H1 (cell line): ENCODE results near the gene EFCAB8. TPM values are rescaled to one million over a fixed set of nuclear protein-coding genes. Genes with fewer than 3 reads are reported as not detected.

Experiments used
- CTCF ChIA-PET: fragments of 300-600 bp; sonication (Branson Sonifier 250); formaldehyde crosslinking; loops from one replicate; lab custom pipeline; 2021; ENCODE audit not compliant: partially characterized antibody; lab: Charles Lee
- POLR2A ChIA-PET: fragments of 300-600 bp; sonication (Branson Sonifier 250); formaldehyde crosslinking; loops from one replicate; lab custom pipeline; 2021; ENCODE audit warnings: inconsistent platforms; ENCODE audit not compliant: partially characterized antibody; lab: Charles Lee
- DNase-seq, 2 experiments: peaks; one replicate each; pipeline versions ENCODE4 v3.0.0 to v3.0.0-alpha.2; 2010 to 2022; ENCODE audit warnings: low spot score in 2 of 2, low read depth in 1 of 2, mixed read lengths in 1 of 2
- FAIRE-seq: peaks from 2 replicates; lab custom pipeline; 2011; peaks lifted over from hg19 to GRCh38; lab: Jason Lieb, UNC
- H2AFZ ChIP-seq: 2 replicates; pipeline ENCODE4 v1.8.1; 2012; ENCODE audit warnings: low read length, inconsistent platforms
- H2AK5ac ChIP-seq: 2 replicates; pipeline ENCODE4 v1.6.1; 2013; ENCODE audit warnings: low read depth, low read length
- H2BK120ac ChIP-seq: replicated peaks from 2 replicates; pipeline ENCODE3; 2013; ENCODE audit warnings: low read depth, low read length, inconsistent platforms
- H2BK12ac ChIP-seq: 2 replicates; pipeline ENCODE4 v1.6.1; 2013; ENCODE audit warnings: low read depth, low read length
- H2BK15ac ChIP-seq: 2 replicates; pipeline ENCODE4 v1.6.1; 2013; ENCODE audit warnings: low read length
- H2BK20ac ChIP-seq: 2 replicates; pipeline ENCODE4 v1.6.1; 2013; ENCODE audit warnings: low read length
- H2BK5ac ChIP-seq: 2 replicates; pipeline ENCODE4 v1.6.1; 2013; ENCODE audit warnings: low read depth, low read length
- H3K14ac ChIP-seq: 2 replicates; pipeline ENCODE4 v1.6.1; 2013; ENCODE audit warnings: inconsistent platforms; ENCODE audit not compliant: insufficient read length
- H3K18ac ChIP-seq: 2 replicates; pipeline ENCODE4 v1.6.1; 2013; ENCODE audit warnings: low read length; ENCODE audit errors: extremely low read depth
- H3K23ac ChIP-seq: 2 replicates; pipeline ENCODE4 v1.6.1; 2013; ENCODE audit warnings: inconsistent platforms; ENCODE audit not compliant: insufficient read length
- H3K23me2 ChIP-seq: 2 replicates; pipeline ENCODE4 v1.6.1; 2013; ENCODE audit warnings: low read depth, low read length
- H3K27ac ChIP-seq: 2 replicates; pipeline ENCODE4 v1.6.1; 2011; ENCODE audit warnings: low read depth, low read length, inconsistent platforms
- H3K27me3 ChIP-seq, 4 experiments: replicated peaks in 1 of 4; 1 replicate in 1 of 4; 2 replicates in 3 of 4; pipeline versions ENCODE4 v1.6.1 to v1.8.1; 2011 to 2013; ENCODE audit warnings: low read length in 3 of 4, mild to moderate bottlenecking in 3 of 4, inconsistent platforms in 2 of 4, mixed read lengths in 2 of 4, moderate library complexity in 1 of 4; ENCODE audit not compliant: control insufficient read depth in 3 of 4, insufficient read depth in 3 of 4; ENCODE audit errors: extremely low read depth in 1 of 4
- H3K36me3 ChIP-seq, 4 experiments: 2 replicates each; pipeline versions ENCODE4 v1.6.1 to v1.8.1; 2011 to 2013; ENCODE audit warnings: mild to moderate bottlenecking in 4 of 4, low read length in 3 of 4, moderate library complexity in 2 of 4, control low read depth in 1 of 4, inconsistent platforms in 1 of 4; ENCODE audit not compliant: insufficient read depth in 4 of 4, control insufficient read depth in 2 of 4
- H3K4ac ChIP-seq: replicated peaks from 2 replicates; pipeline ENCODE3; 2013; ENCODE audit warnings: low read length, low read depth, mixed read lengths, inconsistent platforms; ENCODE audit not compliant: insufficient read length
- H3K4me1 ChIP-seq, 4 experiments: replicated peaks in 1 of 4; 1 replicate in 1 of 4; 2 replicates in 3 of 4; pipeline versions ENCODE4 v1.6.1 to v1.8.1; 2011 to 2013; ENCODE audit warnings: low read length in 3 of 4, inconsistent platforms in 2 of 4, mixed read lengths in 1 of 4; ENCODE audit not compliant: insufficient read depth in 4 of 4, control insufficient read depth in 3 of 4
- H3K4me2 ChIP-seq, 2 experiments: 2 replicates each; pipeline versions ENCODE4 v1.6.1 to v1.8.1; 2011 to 2013; ENCODE audit warnings: low read depth in 2 of 2, low read length in 2 of 2, control low read depth in 1 of 2, inconsistent platforms in 1 of 2, mild to moderate bottlenecking in 1 of 2; ENCODE audit not compliant: insufficient read depth in 1 of 2
- H3K4me3 ChIP-seq, 4 experiments: fragments of 200-600, 300-600 bp in 1 of 4; sonication (generic), shearing (Covaris generic), sonication (Bioruptor Twin) in 1 of 4; 2 replicates each; pipeline versions ENCODE4 v1.5.1 to v1.8.1; 2011 to 2016; ENCODE audit warnings: low read length in 4 of 4, low read depth in 3 of 4, control low read depth in 2 of 4, inconsistent platforms in 2 of 4, mild to moderate bottlenecking in 2 of 4, mixed read lengths in 1 of 4, moderate library complexity in 1 of 4; ENCODE audit not compliant: insufficient read depth in 2 of 4; ENCODE audit errors: extremely low read depth in 1 of 4
- H3K56ac ChIP-seq: replicated peaks from 2 replicates; pipeline ENCODE3; 2013; ENCODE audit warnings: low read depth, mild to moderate bottlenecking, mixed read lengths, low read length, inconsistent platforms; ENCODE audit not compliant: insufficient read length
- H3K79me1 ChIP-seq: 2 replicates; pipeline ENCODE4 v1.6.1; 2013; ENCODE audit warnings: low read depth, low read length, control low read depth
- H3K79me2 ChIP-seq, 2 experiments: 2 replicates each; pipeline versions ENCODE4 v1.6.1 to v1.8.1; 2012 to 2013; ENCODE audit warnings: low read length in 2 of 2, mild to moderate bottlenecking in 2 of 2, inconsistent platforms in 1 of 2; ENCODE audit not compliant: insufficient read depth in 2 of 2, control insufficient read depth in 1 of 2
- H3K9ac ChIP-seq, 4 experiments: replicated peaks in 1 of 4; 1 replicate in 1 of 4; 2 replicates in 3 of 4; pipeline versions ENCODE4 v1.6.1 to v1.8.1; 2011 to 2013; ENCODE audit warnings: low read depth in 3 of 4, low read length in 3 of 4, control low read depth in 2 of 4, mild to moderate bottlenecking in 2 of 4, moderate library complexity in 2 of 4, inconsistent platforms in 1 of 4; ENCODE audit errors: extremely low read depth in 1 of 4
- H3K9me3 ChIP-seq, 2 experiments: 2 replicates each; pipeline versions ENCODE4 v1.6.1 to v1.8.1; 2012 to 2013; ENCODE audit warnings: mild to moderate bottlenecking in 2 of 2, moderate library complexity in 2 of 2, control low read depth in 1 of 2, inconsistent platforms in 1 of 2, low read depth in 1 of 2, low read length in 1 of 2, mixed read lengths in 1 of 2; ENCODE audit not compliant: insufficient read depth in 2 of 2
- H4K20me1 ChIP-seq, 2 experiments: replicated peaks in 1 of 2; 2 replicates each; pipeline versions ENCODE3 to v1.8.1; 2011 to 2013; ENCODE audit warnings: inconsistent platforms in 2 of 2, low read length in 2 of 2, mild to moderate bottlenecking in 1 of 2; ENCODE audit not compliant: insufficient read depth in 2 of 2, control insufficient read depth in 1 of 2
- H4K5ac ChIP-seq: 2 replicates; pipeline ENCODE4 v1.6.1; 2013; ENCODE audit warnings: low read length, low read depth, mixed read lengths, inconsistent platforms; ENCODE audit not compliant: insufficient read length
- H4K8ac ChIP-seq: 2 replicates; pipeline ENCODE4 v1.8.0; 2013; ENCODE audit warnings: mild to moderate bottlenecking, moderate library complexity, low read length, inconsistent platforms; ENCODE audit not compliant: insufficient read depth; ENCODE audit errors: extremely low read depth
- H4K91ac ChIP-seq: replicated peaks from 2 replicates; pipeline ENCODE3; 2013; ENCODE audit warnings: low read length, mixed read lengths, inconsistent platforms; ENCODE audit not compliant: insufficient read length
- CBX8 ChIP-seq: fragments of 300-800, 300-1000 bp; sonication (generic); IDR thresholded peaks from 2 replicates; pipeline ENCODE4 v1.7.1; 2016; ENCODE audit warnings: low read depth, low read length, borderline replicate concordance
- CEBPB ChIP-seq: IDR thresholded peaks from 2 replicates; pipeline ENCODE4 v1.6.1; 2012; ENCODE audit warnings: low read depth, low read length
- CHD2 ChIP-seq: IDR thresholded peaks from 2 replicates; pipeline ENCODE4 v1.6.1; 2012; ENCODE audit warnings: low read length, improper control_type of control experiment
- EZH2 ChIP-seq: fragments of 200-600 bp; sonication (generic); IDR thresholded peaks from 2 replicates; pipeline ENCODE4 v1.7.1; 2012; ENCODE audit warnings: low read depth, mild to moderate bottlenecking, moderate library complexity, low read length, inconsistent platforms; ENCODE audit not compliant: severe bottlenecking
- GABPA ChIP-seq: IDR thresholded peaks from 2 replicates; pipeline ENCODE4 v1.6.1; 2011; ENCODE audit warnings: mild to moderate bottlenecking, low read length, moderate library complexity, borderline replicate concordance; ENCODE audit not compliant: insufficient read depth
- MAFK ChIP-seq: IDR thresholded peaks from 2 replicates; pipeline ENCODE4 v1.6.1; 2012; ENCODE audit warnings: low read depth, mild to moderate bottlenecking, improper control_type of control experiment, low read length
- MAX ChIP-seq: IDR thresholded peaks from 2 replicates; pipeline ENCODE4 v1.6.1; 2012; ENCODE audit warnings: inconsistent platforms
- PHF8 ChIP-seq: fragments of 200-600 bp; sonication (generic); conservative IDR thresholded peaks from 2 replicates; pipeline ENCODE4 v1.7.1; 2012; ENCODE audit warnings: low read depth, mild to moderate bottlenecking, inconsistent platforms, low read length, moderate library complexity
- POLR2A ChIP-seq, 2 experiments: IDR thresholded peaks; 1 replicate in 1 of 2; 2 replicates in 1 of 2; pipeline ENCODE4 v1.6.1; 2011; ENCODE audit warnings: low read depth in 2 of 2, low read length in 2 of 2, mild to moderate bottlenecking in 2 of 2; ENCODE audit errors: control extremely low read depth in 1 of 2
- RAD21 ChIP-seq, 2 experiments: IDR thresholded peaks in 1 of 2; conservative IDR thresholded peaks in 1 of 2; 2 replicates each; pipeline ENCODE4 v1.6.1; 2011; ENCODE audit warnings: low read depth in 2 of 2, low read length in 2 of 2, improper control_type of control experiment in 1 of 2, inconsistent platforms in 1 of 2, mild to moderate bottlenecking in 1 of 2, moderate library complexity in 1 of 2
- TAF1 ChIP-seq: IDR thresholded peaks from 2 replicates; pipeline ENCODE4 v1.6.1; 2011; ENCODE audit warnings: mild to moderate bottlenecking, low read depth, low read length
- WGBS, 2 experiments: shearing (Covaris generic) in 1 of 2; methylation state at CpG; one replicate each; pipeline versions ENCODE4 v1.1.6 to v1.1.7; 2013 to 2015; ENCODE audit warnings: low lambda C conversion rate in 2 of 2, mixed read lengths in 2 of 2, inconsistent platforms in 1 of 2, low coverage in 1 of 2, missing lambda C conversion rate in 1 of 2; ENCODE audit not compliant: insufficient replicate concordance in 2 of 2, insufficient coverage in 1 of 2, insufficient read length in 1 of 2; ENCODE audit errors: extremely low coverage in 1 of 2, missing lambda C conversion rate in 1 of 2; 5-methylcytosine and 5-hydroxymethylcytosine counted together
- polyA plus RNA-seq, 7 experiments: library from polyadenylated mRNA; depleted of rRNA in 3 of 7; stranded (reverse) in 5 of 7; unstranded in 2 of 7; fragments of >200 nt in 5 of 7; fragments of 200-250 nt in 2 of 7; gene quantifications; 1 replicate in 5 of 7; 2 replicates in 1 of 7; 4 replicates in 1 of 7; pipeline versions ENCODE4 v1.2.1 to v1.2.3, GENCODE V29; 2011 to 2013; ENCODE audit warnings: missing spikeins in 2 of 7, mixed read lengths in 2 of 7
- total RNA-seq: library from RNA; stranded (reverse); fragmentation: NEBNext Ultra II Directional; extraction: Animal tissue kit (Norgen Biotek cat#: 25700); gene quantifications from 2 replicates; pipeline ENCODE4 v1.2.1, GENCODE V29; 2021

EFCAB8 gene
- total and polyA plus RNA-seq, 2 of the 8 experiments (the other 6 are each of a cell fraction or from before 2014, with no cell fraction given) = 0.06 to 0.20 TPM

DNA sequence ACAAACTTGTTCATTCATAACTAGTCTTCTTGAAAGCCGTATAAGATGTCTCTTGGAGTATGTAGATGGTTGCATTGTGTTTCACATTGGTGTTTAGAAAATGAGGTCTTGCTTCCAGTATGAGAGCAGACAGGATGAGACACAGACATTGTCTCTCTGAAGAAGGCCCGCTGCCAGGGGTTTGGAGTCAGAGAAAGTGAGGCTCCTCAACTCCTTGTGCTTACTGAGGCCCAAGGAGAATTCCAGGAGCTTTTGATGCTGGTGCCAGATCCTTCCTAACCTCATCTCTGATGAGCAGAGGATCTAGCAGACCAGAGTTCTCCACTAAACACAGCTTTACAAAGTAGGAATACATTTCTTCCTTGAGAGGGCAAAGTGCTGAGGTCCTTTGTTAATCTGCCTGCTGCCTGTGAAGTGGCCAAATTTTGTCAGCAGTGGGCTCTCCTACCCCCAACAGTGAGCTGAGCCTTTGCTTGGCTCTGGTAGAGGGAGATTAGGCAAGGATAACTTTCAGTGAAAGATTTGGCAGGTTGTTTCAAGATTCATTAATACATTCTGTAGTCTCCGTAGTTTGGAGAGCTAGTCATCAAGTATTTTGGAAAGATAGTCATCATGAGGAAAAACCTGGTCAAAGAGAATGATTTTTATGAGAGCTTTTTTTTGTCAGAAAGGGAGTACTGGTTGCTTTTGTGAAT, 29.3 kb upstream of the EFCAB8 start:
- no peak for DNase-seq

More for the DNA sequence above, 29.3 kb upstream of the EFCAB8 start:
- Histone ChIP-seq H4K91ac (no peak overlapping the region), H3K4me3 (no peak overlapping the region), H3K18ac (no peak overlapping the region), H2BK120ac (no peak overlapping the region), H3K4me1 (no peaks in the 10 kb centered on the region), H3K27ac (no peak overlapping the region), H3K9me3 (peaks cover 0 to 2% of the 10 kb centered on the region in 2 experiments; a peak in 1 of 4 replicates), H3K27me3 (no peaks in the 10 kb centered on the region), H3K79me1 (peaks cover 9% of the 10 kb centered on the region; the same call in 1 of the 2 replicates), H4K5ac (no peak overlapping the region), H4K20me1 (peaks cover 2 to 14% of the 10 kb centered on the region in 2 experiments), H2BK12ac (no peak overlapping the region), H3K36me3 (peaks cover 5 to 54% (median 29%) of the 10 kb centered on the region in 4 experiments; a peak in 7 of 8 replicates), H4K8ac (no peak overlapping the region), H3K79me2 (peaks cover 7 to 74% of the 10 kb centered on the region in 2 experiments), H3K4me2 (no peak overlapping the region), H3K9ac (no peak overlapping the region), H2BK20ac (no peak overlapping the region), H2BK5ac (no peak overlapping the region), H2AK5ac (no peak overlapping the region), H3K23ac (no peak overlapping the region), H3K4ac (no peak overlapping the region), H2BK15ac (no peak overlapping the region), H3K56ac (no peak overlapping the region), H3K23me2 (no peaks in the 10 kb centered on the region), H3K14ac (no peak overlapping the region), H2AFZ (no peak overlapping the region)
- TF ChIP-seq MAX = no peak
- TF ChIP-seq CHD2 = no peak
- no peak for TF ChIP-seq TAF1
- TF ChIP-seq POLR2A (IDR thresholded peaks at IDR 0.05; ENCODE audit: control extremely low read depth in 1 of 2, low read depth in 2 of 2, low read length in 2 of 2) = no peak
- no peak for TF ChIP-seq EZH2
- TF ChIP-seq CBX8 = no peak
- no peak for TF ChIP-seq CEBPB
- TF ChIP-seq MAFK = no peak
- TF ChIP-seq PHF8 = no peak
- no peak for TF ChIP-seq RAD21 (IDR thresholded peaks at IDR 0.05 in 1 of 2, conservative IDR thresholded peaks at IDR 0.05 in 1 of 2; ENCODE audit: low read depth in 2 of 2, low read length in 2 of 2)
- no peak for TF ChIP-seq GABPA
- ChIA-PET CTCF (interaction anchor here (0.7 to 2.0 kb wide), 9 partner anchors 8 to 155 kb away, joined by 3 to 5 read pairs (median 4); partner anchors contain the start of gene C20orf203), POLR2A (interaction anchor here (1.1 to 2.4 kb wide), 5 partner anchors 8 to 156 kb away, joined by 3 to 15 read pairs (median 7); partner anchors contain the start of genes C20orf203 and MAPRE1)
- no peak for FAIRE-seq
- 92% methylated on average over 3 of the region's 3 CpGs; no CpG with 5 or more reads in 1 of the 2 experiments for WGBS, 2 experiments
